ENCODE data around the gene VPS13A.

- no peak for TF ChIP-seq USF2 (CRISPR knock-in tag; IDR thresholded peaks at IDR 0.05)
- no peak for TF ChIP-seq NFE2L1 (CRISPR knock-in tag; IDR thresholded peaks at IDR 0.05)
- no peak for TF ChIP-seq CTCF (IDR thresholded peaks at IDR 0.05)
- no peak for TF ChIP-seq CBFB (CRISPR knock-in tag; IDR thresholded peaks at IDR 0.05; ENCODE audit: low read depth)
- no peak for TF ChIP-seq CREM (CRISPR knock-in tag; IDR thresholded peaks at IDR 0.05)
- TF ChIP-seq MAX (CRISPR knock-in tag; IDR thresholded peaks at IDR 0.05), result no peak
- no peak for TF ChIP-seq STAT6 (CRISPR knock-in tag; conservative IDR thresholded peaks at IDR 0.05; ENCODE audit: low read depth)
- TF ChIP-seq NR2C2 (CRISPR knock-in tag; IDR thresholded peaks at IDR 0.05), result no peak
- no peak for TF ChIP-seq JUN (CRISPR knock-in tag; IDR thresholded peaks at IDR 0.05)
- no peak for TF ChIP-seq CREB1 (CRISPR knock-in tag; IDR thresholded peaks at IDR 0.05)
- no peak for TF ChIP-seq SP1 (CRISPR knock-in tag; conservative IDR thresholded peaks at IDR 0.05)
Observed at GRCh38 chr9:77429928-77430327, 252.6 kb downstream of the VPS13A start.

All from WTC11 (cell line).